A673 (cell line): ENCODE results near the gene GRIFIN. TPM values are rescaled to one million over a fixed set of nuclear protein-coding genes. Genes with fewer than 3 reads are reported as not detected.

ENCODE experiments used
- BruUV-seq: library from RNA; stranded (reverse); fragments of 400-500 nt; replicated peaks from 2 replicates; lab custom pipeline; 2021; lab: Mats Ljungman, UMichigan
- CTCF ChIA-PET: fragments of 300-600 bp; sonication (Branson Sonifier 250); formaldehyde crosslinking; loops from one replicate; lab custom pipeline; 2022; ENCODE audit warnings: antibody characterized with exemption; lab: Charles Lee
- POLR2A ChIA-PET: fragments of 300-600 bp; sonication (Branson Sonifier 250); formaldehyde crosslinking; loops from one replicate; lab custom pipeline; 2022; ENCODE audit warnings: antibody characterized with exemption; ENCODE audit not compliant: low non-redundant PET; lab: Charles Lee
- DNase-seq: peaks from one replicate; pipeline ENCODE4 v3.0.0-alpha.2; 2015; ENCODE audit warnings: low spot score
- H3K27ac ChIP-seq: fragments of 200-600 bp; sonication (generic); 2 replicates; pipeline ENCODE4 v1.5.1; 2016; ENCODE audit warnings: mixed run types, low read depth, mild to moderate bottlenecking, mixed read lengths, antibody characterized with exemption, low read length; ENCODE audit not compliant: poor library complexity, severe bottlenecking
- H3K27me3 ChIP-seq: fragments of 200-600 bp; sonication (generic); replicated peaks from 2 replicates; pipeline ENCODE4 v1.6.1; 2017; ENCODE audit warnings: mixed run types, low read depth, mild to moderate bottlenecking, mixed read lengths, antibody characterized with exemption, low read length; ENCODE audit not compliant: insufficient read depth, poor library complexity
- H3K36me3 ChIP-seq: fragments of 200-600 bp; sonication (generic); 2 replicates; pipeline ENCODE4 v1.6.1; 2016; ENCODE audit warnings: mixed run types, mild to moderate bottlenecking, mixed read lengths, antibody characterized with exemption, low read length; ENCODE audit not compliant: insufficient read depth, poor library complexity, severe bottlenecking
- H3K4me1 ChIP-seq: fragments of 200-600 bp; sonication (generic); 2 replicates; pipeline ENCODE4 v1.6.1; 2017; ENCODE audit warnings: mixed run types, mild to moderate bottlenecking, mixed read lengths, antibody characterized with exemption, low read length; ENCODE audit not compliant: insufficient read depth, poor library complexity, severe bottlenecking
- H3K4me3 ChIP-seq: fragments of 200-600 bp; sonication (generic); 2 replicates; pipeline ENCODE4 v1.5.1; 2016; ENCODE audit warnings: low read depth, mixed run types, mild to moderate bottlenecking, mixed read lengths, low read length; ENCODE audit not compliant: poor library complexity, severe bottlenecking
- H3K9me3 ChIP-seq: fragments of 200-600 bp; sonication (generic); 2 replicates; pipeline ENCODE4 v1.6.1; 2016; ENCODE audit warnings: mixed run types, low read depth, mild to moderate bottlenecking, mixed read lengths, antibody characterized with exemption, low read length; ENCODE audit not compliant: poor library complexity, severe bottlenecking
- EZH2 ChIP-seq: fragments of 200-600 bp; sonication (generic); IDR thresholded peaks from 2 replicates; pipeline ENCODE4 v1.6.1; 2017; ENCODE audit warnings: borderline replicate concordance, low read depth, mild to moderate bottlenecking, mixed read lengths, antibody characterized with exemption, low read length; ENCODE audit not compliant: poor library complexity, severe bottlenecking
- intact Hi-C: fragments of 100-400 bp; cut with micrococcal nuclease; formaldehyde crosslinking; loops from one replicate; pipeline ENCODE4 v1.10.0; 2022; ENCODE audit not compliant: unreplicated experiment
- total RNA-seq: library from RNA; stranded (reverse); gene quantifications from 2 replicates; pipeline ENCODE4 v1.2.3, GENCODE V29; 2021
- TF ChIP-seq, protein P1 (sequence below): fragments of 300-800, 200-600 bp; sonication (generic); conservative IDR thresholded peaks from 2 replicates; pipeline ENCODE4 v1.5.1; 2017; ENCODE audit warnings: low read depth, mild to moderate bottlenecking, antibody characterized with exemption, low read length, moderate library complexity, mixed read lengths

GRIFIN gene
- total RNA-seq, 1 experiment from 2014 or later: not detected

- H3K27ac ChIP-seq: no peak overlapping the region
- H3K4me3 ChIP-seq: no peak overlapping the region
- H3K36me3 ChIP-seq: no peaks in the 10 kb centered on the region
- CTCF ChIA-PET: no interaction called here
- TF ChIP-seq EZH2: no peak
- TF ChIP-seq, protein P1, sequence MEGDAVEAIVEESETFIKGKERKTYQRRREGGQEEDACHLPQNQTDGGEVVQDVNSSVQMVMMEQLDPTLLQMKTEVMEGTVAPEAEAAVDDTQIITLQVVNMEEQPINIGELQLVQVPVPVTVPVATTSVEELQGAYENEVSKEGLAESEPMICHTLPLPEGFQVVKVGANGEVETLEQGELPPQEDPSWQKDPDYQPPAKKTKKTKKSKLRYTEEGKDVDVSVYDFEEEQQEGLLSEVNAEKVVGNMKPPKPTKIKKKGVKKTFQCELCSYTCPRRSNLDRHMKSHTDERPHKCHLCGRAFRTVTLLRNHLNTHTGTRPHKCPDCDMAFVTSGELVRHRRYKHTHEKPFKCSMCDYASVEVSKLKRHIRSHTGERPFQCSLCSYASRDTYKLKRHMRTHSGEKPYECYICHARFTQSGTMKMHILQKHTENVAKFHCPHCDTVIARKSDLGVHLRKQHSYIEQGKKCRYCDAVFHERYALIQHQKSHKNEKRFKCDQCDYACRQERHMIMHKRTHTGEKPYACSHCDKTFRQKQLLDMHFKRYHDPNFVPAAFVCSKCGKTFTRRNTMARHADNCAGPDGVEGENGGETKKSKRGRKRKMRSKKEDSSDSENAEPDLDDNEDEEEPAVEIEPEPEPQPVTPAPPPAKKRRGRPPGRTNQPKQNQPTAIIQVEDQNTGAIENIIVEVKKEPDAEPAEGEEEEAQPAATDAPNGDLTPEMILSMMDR: no peak
- intact Hi-C loops: no loop called here
- peak; percentile 47 for DNase-seq
- H3K9me3 ChIP-seq: no peaks in the 10 kb centered on the region
- POLR2A ChIA-PET: no interaction called here
- H3K4me1 ChIP-seq: peaks cover 10% of the 10 kb centered on the region
- BruUV-seq: no TSS peak
- no peaks in the 10 kb centered on the region for H3K27me3 ChIP-seq
These were observed 27.1 kb upstream of the GRIFIN start for GRCh38 chr7:2503056-2503941.

DNA sequence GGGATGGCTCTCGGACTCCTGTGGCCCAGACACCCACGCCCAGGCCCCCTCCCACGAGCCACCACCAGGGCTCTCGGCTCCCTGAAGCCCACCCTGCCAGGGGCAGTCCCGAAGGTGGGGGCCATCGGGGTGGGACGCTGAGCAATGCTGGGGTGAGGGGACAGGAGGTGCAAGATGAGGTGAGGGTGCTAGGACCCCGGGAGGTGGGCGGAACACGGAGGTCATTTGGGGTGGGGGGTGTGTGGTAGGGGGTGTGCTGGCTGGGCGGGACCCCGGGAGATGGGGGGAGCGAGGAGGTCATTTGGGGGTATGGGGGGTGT lies 26.4 kb upstream of the GRIFIN start:
- POLR2A ChIA-PET: no interaction called here
- intact Hi-C loops: no loop called here
- DNase-seq: no peak
- Histone ChIP-seq H3K9me3 (no peaks in the 10 kb centered on the region), H3K4me3 (no peak overlapping the region), H3K4me1 (peaks cover 10% of the 10 kb centered on the region), H3K27me3 (no peaks in the 10 kb centered on the region), H3K27ac (no peak overlapping the region), H3K36me3 (no peaks in the 10 kb centered on the region)
- TF ChIP-seq EZH2: no peak
- TF ChIP-seq, protein P1: no peak
- CTCF ChIA-PET: interaction anchor here (0.7 kb wide), 1 partner anchor 333 kb away, joined by 3 read pairs; no protein-coding TSS in a partner anchor
- no TSS peak for BruUV-seq

GRCh38 chr7:2501947-2502646 lies 25.9 kb upstream of the GRIFIN start:
- Histone ChIP-seq H3K9me3 (no peaks in the 10 kb centered on the region), H3K27ac (no peak overlapping the region), H3K27me3 (no peaks in the 10 kb centered on the region), H3K4me1 (peaks cover 10% of the 10 kb centered on the region), H3K36me3 (no peaks in the 10 kb centered on the region), H3K4me3 (no peak overlapping the region)
- POLR2A ChIA-PET: no interaction called here
- DNase-seq: no peak
- BruUV-seq: no TSS peak
- intact Hi-C loops: no loop called here
- CTCF ChIA-PET: interaction anchor here (0.6 to 0.7 kb wide), 2 partner anchors 87 to 334 kb away, joined by 3 read pairs; no protein-coding TSS in a partner anchor
- no peak for TF ChIP-seq EZH2
- TF ChIP-seq, protein P1: no peak
